ENCODE data around the gene ARHGAP24. TPM values are rescaled to one million over a fixed set of nuclear protein-coding genes. Genes with fewer than 3 reads are reported as not detected.
"Not testable (repeated sequence)": the region's sequence is repeated elsewhere in the genome, so short reads cannot be mapped to it uniquely, and the experiment has no call there.

The ARHGAP24 gene
- total RNA-seq, 1 experiment from 2014 or later = 35.7 TPM

GRCh38 chr4:85907001-85907400 is 432.1 kb downstream of the ARHGAP24 start:
- DNase-seq (ENCODE audit: low read depth) = no peak

- no peak for DNase-seq (ENCODE audit: low read depth)
Observed at GRCh38 chr4:85909851-85910250, 434.9 kb downstream of the ARHGAP24 start.

GRCh38 chr4:85910985-85911384 is 436.0 kb downstream of the ARHGAP24 start:
- no peak for DNase-seq (ENCODE audit: low read depth)

- DNase-seq (ENCODE audit: low read depth) = no peak
Observed at GRCh38 chr4:85913931-85914694, 439.2 kb downstream of the ARHGAP24 start.

GRCh38 chr4:85915570-85915969 is 440.6 kb downstream of the ARHGAP24 start:
- DNase-seq (ENCODE audit: low read depth) = not testable (repeated sequence)

- DNase-seq (ENCODE audit: low read depth) = no peak
Observed at GRCh38 chr4:85919200-85919887, 444.4 kb downstream of the ARHGAP24 start.

GRCh38 chr4:85925071-85925470 is 450.1 kb downstream of the ARHGAP24 start:
- no peak for DNase-seq (ENCODE audit: low read depth)

- DNase-seq (ENCODE audit: low read depth) = peak; percentile 46
Observed at GRCh38 chr4:85928775-85929591, 454.0 kb downstream of the ARHGAP24 start.

GRCh38 chr4:85929961-85930665 is 455.2 kb downstream of the ARHGAP24 start:
- no peak for DNase-seq (ENCODE audit: low read depth)

GRCh38 chr4:85932500-85933290 is 457.7 kb downstream of the ARHGAP24 start:
- DNase-seq (ENCODE audit: low read depth) = no peak

GRCh38 chr4:85933291-85933640 is 458.3 kb downstream of the ARHGAP24 start:
- DNase-seq (ENCODE audit: low read depth) = no peak

- DNase-seq (ENCODE audit: low read depth) = no peak
Observed at GRCh38 chr4:85937507-85937906, 462.6 kb downstream of the ARHGAP24 start.

GRCh38 chr4:85938062-85938461 is 463.1 kb downstream of the ARHGAP24 start:
- DNase-seq (ENCODE audit: low read depth) = no peak

- DNase-seq (ENCODE audit: low read depth) = no peak
Observed at GRCh38 chr4:85938902-85939301, 464.0 kb downstream of the ARHGAP24 start.

GRCh38 chr4:85939595-85939994 is 464.6 kb downstream of the ARHGAP24 start:
- no peak for DNase-seq (ENCODE audit: low read depth)

- DNase-seq (ENCODE audit: low read depth) = peak; percentile 16
Observed at GRCh38 chr4:85940151-85940550, 465.2 kb downstream of the ARHGAP24 start.

GRCh38 chr4:85942107-85942506 is 467.2 kb downstream of the ARHGAP24 start:
- no peak for DNase-seq (ENCODE audit: low read depth)

GRCh38 chr4:85946821-85947220 is 471.9 kb downstream of the ARHGAP24 start:
- peak; percentile 58 for DNase-seq (ENCODE audit: low read depth)

- DNase-seq (ENCODE audit: low read depth) = no peak
Observed at GRCh38 chr4:85951099-85951498, 476.1 kb downstream of the ARHGAP24 start.

GRCh38 chr4:85952528-85952927 is 477.6 kb downstream of the ARHGAP24 start:
- peak; percentile 94 for DNase-seq (ENCODE audit: low read depth)
